HG03108 (cell line): ENCODE data around the gene BICD2.

Experiments
- ATAC-seq: cut with Tn5 transposase; IDR thresholded peaks from one replicate; pipeline ENCODE4 v1.9.1; 2021; ENCODE audit warnings: moderate library complexity; ENCODE audit not compliant: unreplicated experiment

BICD2 gene

GRCh38 chr9:92728831-92729734 lies 35.5 kb downstream of the BICD2 start:
- peak; percentile 83 for ATAC-seq

GRCh38 chr9:92727716-92728700 lies 36.6 kb downstream of the BICD2 start:
- no peak for ATAC-seq

GRCh38 chr9:92726971-92727715 lies 37.5 kb downstream of the BICD2 start:
- no peak for ATAC-seq

- no peak for ATAC-seq
Measured at GRCh38 chr9:92726348-92726747, 38.3 kb downstream of the BICD2 start.

- ATAC-seq, result no peak
Measured at GRCh38 chr9:92725766-92726165, 38.9 kb downstream of the BICD2 start.

- ATAC-seq, result no peak
Measured at GRCh38 chr9:92725266-92725545, 39.4 kb downstream of the BICD2 start.

- ATAC-seq, result no peak
Measured at GRCh38 chr9:92724528-92725265, 39.9 kb downstream of the BICD2 start.

- no peak for ATAC-seq
Measured at GRCh38 chr9:92723801-92724323, 40.8 kb downstream of the BICD2 start.

GRCh38 chr9:92723299-92723625 lies 41.4 kb downstream of the BICD2 start:
- no peak for ATAC-seq

GRCh38 chr9:92722386-92723298 lies 42.0 kb downstream of the BICD2 start:
- no peak for ATAC-seq

- ATAC-seq, result no peak
Measured at GRCh38 chr9:92721548-92721947, 43.1 kb downstream of the BICD2 start.

- ATAC-seq, result no peak
Measured at GRCh38 chr9:92720807-92721535, 43.7 kb downstream of the BICD2 start.

GRCh38 chr9:92720209-92720765 lies 44.3 kb downstream of the BICD2 start:
- ATAC-seq, result no peak

- ATAC-seq, result no peak
Measured at GRCh38 chr9:92719028-92719647, 45.5 kb downstream of the BICD2 start.

- no peak for ATAC-seq
Measured at GRCh38 chr9:92718086-92719001, 46.3 kb downstream of the BICD2 start.

GRCh38 chr9:92717201-92718085 lies 47.2 kb downstream of the BICD2 start:
- no peak for ATAC-seq
